HUES48 (cell line): ENCODE results near the gene ACSM2B.
"Not testable (repeated sequence)": the region's sequence is repeated elsewhere in the genome, so short reads cannot be mapped to it uniquely, and the experiment has no call there.

Experiments used
- H3K27ac ChIP-seq: one replicate; pipeline ENCODE4 v1.7.0; 2013; ENCODE audit warnings: low read depth, low read length, inconsistent platforms
- H3K27me3 ChIP-seq: 2 replicates; pipeline ENCODE4 v1.6.1; 2013; ENCODE audit warnings: mild to moderate bottlenecking, low read length; ENCODE audit not compliant: control insufficient read depth, insufficient read depth
- H3K36me3 ChIP-seq: 2 replicates; pipeline ENCODE4 v1.6.1; 2013; ENCODE audit warnings: low read length; ENCODE audit not compliant: control insufficient read depth, insufficient read depth
- H3K4me1 ChIP-seq: 2 replicates; pipeline ENCODE4 v1.6.1; 2013; ENCODE audit warnings: mild to moderate bottlenecking, low read length; ENCODE audit not compliant: control insufficient read depth, insufficient read depth
- H3K4me3 ChIP-seq: 2 replicates; pipeline ENCODE4 v1.5.1; 2013; ENCODE audit warnings: mild to moderate bottlenecking, low read depth, low read length
- H3K9ac ChIP-seq: 2 replicates; pipeline ENCODE4 v1.6.1; 2013; ENCODE audit warnings: mild to moderate bottlenecking, low read depth, low read length, moderate library complexity
- H3K9me3 ChIP-seq: 2 replicates; pipeline ENCODE4 v1.6.1; 2013; ENCODE audit warnings: low read length; ENCODE audit not compliant: control insufficient read depth, insufficient read depth

ACSM2B gene

GRCh38 chr16:20576145-20576544, at the start of gene ACSM2B:
ACSM2B (minus strand) TSS chr16:20576367; CDS start chr16:20564845, 11,522 bp downstream.
- not testable (repeated sequence) for H3K4me3 ChIP-seq, H3K36me3 ChIP-seq, H3K27me3 ChIP-seq, H3K27ac ChIP-seq, H3K4me1 ChIP-seq, H3K9ac ChIP-seq, H3K9me3 ChIP-seq

- Histone ChIP-seq H3K9me3 (no peaks in the 10 kb centered on the region), H3K27me3 (no peaks in the 10 kb centered on the region), H3K4me3 (no peak overlapping the region), H3K9ac (no peak overlapping the region), H3K4me1 (no peaks in the 10 kb centered on the region), H3K36me3 (no peaks in the 10 kb centered on the region), H3K27ac (no peak overlapping the region)
Observed at GRCh38 chr16:20624882-20625807, 49.0 kb upstream of the ACSM2B start.

GRCh38 chr16:20624205-20624604, 48.0 kb upstream of the ACSM2B start:
- Histone ChIP-seq H3K27ac (no peak overlapping the region), H3K4me3 (no peak overlapping the region), H3K9me3 (no peaks in the 10 kb centered on the region), H3K4me1 (peaks cover 5% of the 10 kb centered on the region; the same call in 1 of the 2 replicates), H3K36me3 (no peaks in the 10 kb centered on the region), H3K27me3 (no peaks in the 10 kb centered on the region), H3K9ac (no peak overlapping the region)

GRCh38 chr16:20622498-20622870, 46.3 kb upstream of the ACSM2B start:
- no peak overlapping the region for H3K9ac ChIP-seq
- H3K36me3 ChIP-seq, result no peaks in the 10 kb centered on the region
- H3K27ac ChIP-seq, result no peak overlapping the region
- H3K27me3 ChIP-seq, result no peaks in the 10 kb centered on the region
- no peak overlapping the region for H3K4me3 ChIP-seq
- H3K4me1 ChIP-seq, result peaks cover 5% of the 10 kb centered on the region; the same call in 1 of the 2 replicates
- no peaks in the 10 kb centered on the region for H3K9me3 ChIP-seq

GRCh38 chr16:20621406-20621805, 45.2 kb upstream of the ACSM2B start:
- no peak overlapping the region for H3K4me3 ChIP-seq
- H3K27me3 ChIP-seq, result no peaks in the 10 kb centered on the region
- peaks cover 5% of the 10 kb centered on the region; the same call in 1 of the 2 replicates for H3K4me1 ChIP-seq
- H3K9ac ChIP-seq, result no peak overlapping the region
- no peak overlapping the region for H3K27ac ChIP-seq
- H3K36me3 ChIP-seq, result no peaks in the 10 kb centered on the region
- H3K9me3 ChIP-seq, result no peaks in the 10 kb centered on the region

GRCh38 chr16:20620770-20621169, 44.6 kb upstream of the ACSM2B start:
- Histone ChIP-seq H3K9me3 (no peaks in the 10 kb centered on the region), H3K4me1 (peaks cover 5% of the 10 kb centered on the region; the same call in 1 of the 2 replicates), H3K27ac (no peak overlapping the region), H3K9ac (no peak overlapping the region), H3K36me3 (no peaks in the 10 kb centered on the region), H3K27me3 (no peaks in the 10 kb centered on the region), H3K4me3 (no peak overlapping the region)

- H3K9me3 ChIP-seq, result no peaks in the 10 kb centered on the region
- no peaks in the 10 kb centered on the region for H3K36me3 ChIP-seq
- H3K27me3 ChIP-seq, result no peaks in the 10 kb centered on the region
- no peak overlapping the region for H3K4me3 ChIP-seq
- peaks cover 5% of the 10 kb centered on the region; the same call in 1 of the 2 replicates for H3K4me1 ChIP-seq
- H3K27ac ChIP-seq, result no peak overlapping the region
- no peak overlapping the region for H3K9ac ChIP-seq
Observed at GRCh38 chr16:20620003-20620402, 43.8 kb upstream of the ACSM2B start.

- Histone ChIP-seq H3K9me3 (no peaks in the 10 kb centered on the region), H3K36me3 (no peaks in the 10 kb centered on the region), H3K4me3 (no peak overlapping the region), H3K27me3 (no peaks in the 10 kb centered on the region), H3K9ac (no peak overlapping the region), H3K27ac (no peak overlapping the region), H3K4me1 (peaks cover 5% of the 10 kb centered on the region; the same call in 1 of the 2 replicates)
Observed at GRCh38 chr16:20617271-20617670, 41.1 kb upstream of the ACSM2B start.

- Histone ChIP-seq H3K36me3 (no peaks in the 10 kb centered on the region), H3K9me3 (no peaks in the 10 kb centered on the region), H3K4me1 (no peaks in the 10 kb centered on the region), H3K27me3 (no peaks in the 10 kb centered on the region), H3K4me3 (no peak overlapping the region), H3K9ac (no peak overlapping the region), H3K27ac (no peak overlapping the region)
Observed at GRCh38 chr16:20614186-20615141, 38.3 kb upstream of the ACSM2B start.

GRCh38 chr16:20613481-20614185, 37.5 kb upstream of the ACSM2B start:
- H3K36me3 ChIP-seq, result no peaks in the 10 kb centered on the region
- H3K27ac ChIP-seq, result no peak overlapping the region
- H3K9me3 ChIP-seq, result no peaks in the 10 kb centered on the region
- no peak overlapping the region for H3K9ac ChIP-seq
- H3K27me3 ChIP-seq, result no peaks in the 10 kb centered on the region
- no peak overlapping the region for H3K4me3 ChIP-seq
- H3K4me1 ChIP-seq, result no peaks in the 10 kb centered on the region
